Fibroblast of skin of left biceps (primary cell): ENCODE measurements around the gene GET4.
"Not testable (repeated sequence)": the region's sequence is repeated elsewhere in the genome, so short reads cannot be mapped to it uniquely, and the experiment has no call there.

Experiments
- DNase-seq, 2 experiments: peaks; one replicate each; pipeline ENCODE4 v3.0.0-alpha.2; 2013; ENCODE audit warnings: low read depth in 2 of 2

The GET4 gene

GRCh38 chr7:845731-846130 lies 30.6 kb upstream of the GET4 start:
- no peak for DNase-seq

- DNase-seq, result not testable (repeated sequence)
Observed at GRCh38 chr7:846958-847650, 29.2 kb upstream of the GET4 start.

GRCh38 chr7:847728-848127 lies 28.6 kb upstream of the GET4 start:
- not testable (repeated sequence) for DNase-seq

GRCh38 chr7:849145-849544 lies 27.2 kb upstream of the GET4 start:
- no peak for DNase-seq

- no peak for DNase-seq
Observed at GRCh38 chr7:849781-850180, 26.6 kb upstream of the GET4 start.

GRCh38 chr7:851204-851603 lies 25.1 kb upstream of the GET4 start:
- DNase-seq, result no peak

- DNase-seq, result no peak
Observed at GRCh38 chr7:853366-854117, 22.8 kb upstream of the GET4 start.

GRCh38 chr7:854118-854775 lies 22.1 kb upstream of the GET4 start:
- no peak for DNase-seq

GRCh38 chr7:855686-856369 lies 20.5 kb upstream of the GET4 start:
- no peak for DNase-seq

GRCh38 chr7:856444-857095 lies 19.8 kb upstream of the GET4 start:
- no peak for DNase-seq

GRCh38 chr7:857661-858060 lies 18.7 kb upstream of the GET4 start:
- no peak for DNase-seq

GRCh38 chr7:859359-860030 lies 16.9 kb upstream of the GET4 start:
- no peak for DNase-seq

GRCh38 chr7:860149-860548 lies 16.2 kb upstream of the GET4 start:
- no peak for DNase-seq

- no peak for DNase-seq
Observed at GRCh38 chr7:861222-861621, 15.1 kb upstream of the GET4 start.

GRCh38 chr7:862157-862556 lies 14.2 kb upstream of the GET4 start:
- DNase-seq, result no peak

- no peak for DNase-seq
Observed at GRCh38 chr7:863106-863505, 13.2 kb upstream of the GET4 start.

- no peak for DNase-seq
Observed at GRCh38 chr7:865921-866320, 10.4 kb upstream of the GET4 start.

- no peak for DNase-seq
Observed at GRCh38 chr7:867001-867405, 9.4 kb upstream of the GET4 start.

- DNase-seq, result no peak
Observed at GRCh38 chr7:867406-868188, 8.8 kb upstream of the GET4 start.

GRCh38 chr7:868189-868486 lies 8.2 kb upstream of the GET4 start:
- no peak for DNase-seq

- DNase-seq, result no peak
Observed at GRCh38 chr7:869348-869747, 7.0 kb upstream of the GET4 start.
